ENCODE results near the gene DOCK4. TPM values are rescaled to one million over a fixed set of nuclear protein-coding genes. Genes with fewer than 3 reads are reported as not detected.

DOCK4 gene
- total and polyA plus RNA-seq, 2 of the 8 experiments (the other 6 are each of a cell fraction or from before 2014, with no cell fraction given), result 5.1 to 23.6 TPM

DNA sequence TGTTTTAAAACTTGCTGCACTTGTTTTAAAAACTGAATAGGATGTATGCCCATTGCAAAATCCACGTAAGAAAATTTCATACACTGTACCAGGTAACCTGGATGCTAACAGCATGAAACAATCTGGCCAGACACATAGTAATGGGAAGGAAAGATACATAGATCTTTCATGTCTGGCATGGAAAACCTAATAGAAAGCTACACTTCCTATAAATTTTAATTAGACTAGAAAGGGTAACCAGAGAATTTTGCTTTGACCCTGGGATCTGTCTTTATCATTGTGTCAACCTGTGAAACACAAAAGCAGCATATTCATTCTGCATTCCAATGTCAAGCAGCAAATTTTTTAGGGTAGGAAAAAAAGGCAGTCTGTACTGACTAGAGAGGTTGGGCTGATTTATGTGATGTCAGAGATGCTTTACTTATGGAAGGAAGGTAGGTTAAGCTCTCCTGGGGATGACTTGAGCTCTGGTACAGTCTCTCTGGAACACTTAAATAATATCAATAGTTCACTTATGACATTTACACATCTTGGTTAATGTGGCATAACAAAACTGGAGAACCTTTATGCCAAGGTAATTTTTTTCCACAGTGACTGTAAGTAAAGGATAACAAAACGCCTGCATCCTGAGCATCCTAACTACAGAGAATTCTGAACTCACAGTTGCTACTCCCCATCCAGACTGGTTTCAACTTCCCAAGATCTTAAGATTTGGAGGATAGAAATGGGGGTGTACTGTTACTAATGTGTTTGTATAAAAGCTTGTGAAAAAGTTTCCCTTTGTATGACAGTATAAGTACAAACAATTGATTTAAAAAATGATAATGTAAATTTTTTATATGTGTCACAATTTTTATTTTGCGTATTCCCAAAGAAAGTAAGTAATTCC lies 44.7 kb downstream of the DOCK4 start:
- DNase-seq (ENCODE audit: low read depth in 1 of 2, low spot score in 2 of 2) (no peak), FAIRE-seq (no peak)
- H2BK20ac ChIP-seq (ENCODE audit: low read length), result no peak overlapping the region
- peak overlapping the region; percentile 25 for H4K91ac ChIP-seq (replicated peaks; ENCODE audit: insufficient read length, low read length)
- no peak overlapping the region for H3K4ac ChIP-seq (replicated peaks; ENCODE audit: insufficient read length, low read depth, low read length)
- H2BK12ac ChIP-seq (ENCODE audit: low read depth, low read length), result no peak overlapping the region
- H2AK5ac ChIP-seq (ENCODE audit: low read depth, low read length), result no peak overlapping the region
- no peaks in the 10 kb centered on the region for H3K36me3 ChIP-seq (ENCODE audit: control insufficient read depth in 2 of 4, insufficient read depth in 4 of 4, low read length in 3 of 4)
- no peak overlapping the region for H3K9ac ChIP-seq (replicated peaks in 1 of 4; ENCODE audit: extremely low read depth in 1 of 4, low read depth in 3 of 4, low read length in 3 of 4)
- no peak overlapping the region for H2AFZ ChIP-seq (ENCODE audit: low read length)
- H3K27ac ChIP-seq (ENCODE audit: low read depth, low read length), result no peak overlapping the region
- H2BK5ac ChIP-seq (ENCODE audit: low read depth, low read length), result no peak overlapping the region
- no peaks in the 10 kb centered on the region for H3K9me3 ChIP-seq (ENCODE audit: insufficient read depth in 2 of 2, low read depth in 1 of 2, low read length in 1 of 2)
- peak overlapping the region; percentile 60 for H2BK120ac ChIP-seq (replicated peaks; ENCODE audit: low read depth, low read length)
- H3K23me2 ChIP-seq (ENCODE audit: low read depth, low read length), result peaks cover 2% of the 10 kb centered on the region; the same call in 1 of the 2 replicates
- no peak for TF ChIP-seq CBX8 (IDR thresholded peaks at IDR 0.05; ENCODE audit: borderline replicate concordance, low read depth, low read length)
- no peak for TF ChIP-seq TAF1 (IDR thresholded peaks at IDR 0.05; ENCODE audit: low read depth, low read length)
- TF ChIP-seq POLR2AphosphoS5 (IDR thresholded peaks at IDR 0.05; ENCODE audit: low read depth, low read length), result no peak
- no peak for TF ChIP-seq RFX5 (IDR thresholded peaks at IDR 0.05; ENCODE audit: borderline replicate concordance, low read depth, low read length)
- TF ChIP-seq SAP30 (IDR thresholded peaks at IDR 0.05; ENCODE audit: insufficient read depth, insufficient replicate concordance, low read length), result no peak
- no peak for TF ChIP-seq SIX5 (IDR thresholded peaks at IDR 0.05; ENCODE audit: low read depth, low read length)
- no peak for TF ChIP-seq SRF (IDR thresholded peaks at IDR 0.05; ENCODE audit: low read depth, low read length)
- no peak for TF ChIP-seq ASH2L (IDR thresholded peaks at IDR 0.05; ENCODE audit: low read length)
- H3K4me2 ChIP-seq (ENCODE audit: insufficient read depth in 1 of 2, low read depth in 2 of 2, low read length in 2 of 2), result peak overlapping the region; percentile 24 to 30; a peak in 3 of 4 replicates
- H3K23ac ChIP-seq (ENCODE audit: insufficient read length), result no peak overlapping the region
- H4K20me1 ChIP-seq (replicated peaks in 1 of 2; ENCODE audit: control insufficient read depth in 1 of 2, insufficient read depth in 2 of 2, low read length in 2 of 2), result peaks cover 0 to 2% of the 10 kb centered on the region in 2 experiments
- H4K8ac ChIP-seq (ENCODE audit: extremely low read depth, insufficient read depth, low read length), result no peak overlapping the region
- 41% methylated on average over 3 of the region's 3 CpGs; no CpG with 5 or more reads in 1 of the 2 experiments for WGBS, 2 experiments (ENCODE audit: extremely low coverage in 1 of 2, insufficient coverage in 1 of 2, insufficient read length in 1 of 2, insufficient replicate concordance in 2 of 2, low coverage in 1 of 2, low lambda C conversion rate in 2 of 2, missing lambda C conversion rate in 1 of 2)
- H3K4me1 ChIP-seq (replicated peaks in 1 of 4; ENCODE audit: control insufficient read depth in 3 of 4, insufficient read depth in 4 of 4, low read length in 3 of 4), result peaks cover 3 to 26% (median 15%) of the 10 kb centered on the region in 4 experiments; a peak in 6 of 7 replicates
- H3K14ac ChIP-seq (ENCODE audit: insufficient read length), result no peak overlapping the region
- peaks cover 0 to 36% of the 10 kb centered on the region in 2 experiments; a peak in 2 of 4 replicates for H3K79me2 ChIP-seq (ENCODE audit: control insufficient read depth in 1 of 2, insufficient read depth in 2 of 2, low read length in 2 of 2)
- no peak overlapping the region; the same call in 1 of the 2 replicates for H3K18ac ChIP-seq (ENCODE audit: extremely low read depth, low read length)
- no peaks in the 10 kb centered on the region for H3K79me1 ChIP-seq (ENCODE audit: low read depth, low read length)
- no peak overlapping the region for H2BK15ac ChIP-seq (ENCODE audit: low read length)
- H3K4me3 ChIP-seq (ENCODE audit: extremely low read depth in 1 of 4, insufficient read depth in 2 of 4, low read depth in 3 of 4, low read length in 4 of 4), result peak overlapping the region in 1 of 4 experiments; percentile 35; a peak in 2 of 8 replicates
- no peaks in the 10 kb centered on the region for H3K27me3 ChIP-seq (replicated peaks in 1 of 4; ENCODE audit: control insufficient read depth in 3 of 4, extremely low read depth in 1 of 4, insufficient read depth in 3 of 4, low read length in 3 of 4)
- ChIA-PET POLR2A (ENCODE audit: partially characterized antibody) (interaction anchor here (0.6 to 1.4 kb wide), 5 partner anchors 23 to 214 kb away, joined by 3 to 5 read pairs (median 3); partner anchors contain the start of genes DOCK4 and ZNF277), CTCF (ENCODE audit: partially characterized antibody) (interaction anchor here (0.6 to 1.5 kb wide), 7 partner anchors 10 to 305 kb away, joined by 3 read pairs; no protein-coding TSS in a partner anchor)
- no peak overlapping the region for H3K56ac ChIP-seq (replicated peaks; ENCODE audit: insufficient read length, low read depth, low read length)
- no peak overlapping the region for H4K5ac ChIP-seq (ENCODE audit: insufficient read length, low read depth, low read length)

Data from H1 (cell line).